ENCODE measurements around the gene CNDP2. TPM values are rescaled to one million over a fixed set of nuclear protein-coding genes. Genes with fewer than 3 reads are reported as not detected.

The CNDP2 gene
- total and polyA plus RNA-seq, 2 experiments from 2014 or later, result 79.2 to 114 TPM

GRCh38 chr18:74507097-74507881, 11.1 kb downstream of the CNDP2 start:
- Histone ChIP-seq H3K9me3 (ENCODE audit: low read depth) (no peaks in the 10 kb centered on the region), H3K36me3 (peaks cover 25% of the 10 kb centered on the region), H3K4me3 (no peak overlapping the region), H3K27me3 (no peaks in the 10 kb centered on the region), H3K27ac (no peak overlapping the region), H3K4me1 (ENCODE audit: low read depth) (peaks cover 13% of the 10 kb centered on the region)
- no peak for TF ChIP-seq CTCF (IDR thresholded peaks at IDR 0.05; ENCODE audit: low read depth, low read length)
- no peak for DNase-seq (ENCODE audit: low read depth in 1 of 2, low spot score in 1 of 2)

- TF ChIP-seq CTCF (IDR thresholded peaks at IDR 0.05; ENCODE audit: low read depth, low read length), result no peak
- no peak for DNase-seq (ENCODE audit: low read depth in 1 of 2, low spot score in 1 of 2)
Measured at GRCh38 chr18:74507927-74508326, 11.8 kb downstream of the CNDP2 start.

GRCh38 chr18:74508366-74508765, 12.2 kb downstream of the CNDP2 start:
- Histone ChIP-seq H3K36me3 (peaks cover 19% of the 10 kb centered on the region), H3K27me3 (no peaks in the 10 kb centered on the region), H3K9me3 (ENCODE audit: low read depth) (no peaks in the 10 kb centered on the region), H3K4me3 (no peak overlapping the region), H3K27ac (peak overlapping the region; percentile 71), H3K4me1 (ENCODE audit: low read depth) (peaks cover 13% of the 10 kb centered on the region)
- no peak for TF ChIP-seq CTCF (IDR thresholded peaks at IDR 0.05; ENCODE audit: low read depth, low read length)
- no peak for DNase-seq (ENCODE audit: low read depth in 1 of 2, low spot score in 1 of 2)

More at GRCh38 chr18:74507927-74508326, 11.8 kb downstream of the CNDP2 start:
- Histone ChIP-seq H3K36me3 (peaks cover 23% of the 10 kb centered on the region), H3K27ac (no peak overlapping the region), H3K27me3 (no peaks in the 10 kb centered on the region), H3K9me3 (ENCODE audit: low read depth) (no peaks in the 10 kb centered on the region), H3K4me1 (ENCODE audit: low read depth) (peaks cover 13% of the 10 kb centered on the region), H3K4me3 (no peak overlapping the region)

GRCh38 chr18:74508821-74509225, 12.7 kb downstream of the CNDP2 start:
- DNase-seq (ENCODE audit: low read depth in 1 of 2, low spot score in 1 of 2), result peak; percentile 6 to 12
- Histone ChIP-seq H3K4me3 (no peak overlapping the region), H3K9me3 (ENCODE audit: low read depth) (no peaks in the 10 kb centered on the region), H3K27me3 (no peaks in the 10 kb centered on the region), H3K27ac (peak overlapping the region; percentile 71), H3K4me1 (ENCODE audit: low read depth) (peaks cover 13% of the 10 kb centered on the region), H3K36me3 (peaks cover 20% of the 10 kb centered on the region)
- TF ChIP-seq CTCF (IDR thresholded peaks at IDR 0.05; ENCODE audit: low read depth, low read length), result no peak

GRCh38 chr18:74509856-74510769, 13.9 kb downstream of the CNDP2 start:
- no peaks in the 10 kb centered on the region for H3K9me3 ChIP-seq (ENCODE audit: low read depth)
- peaks cover 12% of the 10 kb centered on the region for H3K36me3 ChIP-seq
- no peak for DNase-seq (ENCODE audit: low read depth in 1 of 2, low spot score in 1 of 2)
- H3K4me1 ChIP-seq (ENCODE audit: low read depth), result peaks cover 13% of the 10 kb centered on the region
- no peak overlapping the region for H3K4me3 ChIP-seq
- no peak for TF ChIP-seq CTCF (IDR thresholded peaks at IDR 0.05; ENCODE audit: low read depth, low read length)
- H3K27me3 ChIP-seq, result no peaks in the 10 kb centered on the region
- no peak overlapping the region for H3K27ac ChIP-seq

Measured in cardiac muscle cell (in vitro differentiated cells and primary cell).